ENCODE data around the gene PBX1.

Gene PBX1

DNA sequence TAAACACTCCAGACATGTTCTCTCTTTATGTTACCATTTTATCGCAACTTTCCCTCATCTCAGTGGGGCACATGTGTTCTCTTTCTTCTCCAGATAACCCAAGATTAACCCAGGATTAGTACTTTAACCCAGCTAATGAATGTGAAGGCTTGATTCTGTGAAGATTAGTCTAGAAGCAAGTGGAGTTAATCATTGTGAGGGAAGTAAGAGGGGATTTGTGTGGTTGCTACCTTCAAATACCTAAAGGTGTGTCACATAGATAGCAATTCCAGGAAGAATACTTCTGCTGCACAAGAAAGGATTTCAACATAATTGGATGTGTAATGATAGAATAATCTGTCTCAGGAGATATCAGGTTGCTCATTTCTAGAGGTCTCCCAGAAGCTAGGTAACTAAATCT, 327.1 kb downstream of the PBX1 start:
- DNase-seq (ENCODE audit: low spot score) = no peak
- TF ChIP-seq, protein P1, sequence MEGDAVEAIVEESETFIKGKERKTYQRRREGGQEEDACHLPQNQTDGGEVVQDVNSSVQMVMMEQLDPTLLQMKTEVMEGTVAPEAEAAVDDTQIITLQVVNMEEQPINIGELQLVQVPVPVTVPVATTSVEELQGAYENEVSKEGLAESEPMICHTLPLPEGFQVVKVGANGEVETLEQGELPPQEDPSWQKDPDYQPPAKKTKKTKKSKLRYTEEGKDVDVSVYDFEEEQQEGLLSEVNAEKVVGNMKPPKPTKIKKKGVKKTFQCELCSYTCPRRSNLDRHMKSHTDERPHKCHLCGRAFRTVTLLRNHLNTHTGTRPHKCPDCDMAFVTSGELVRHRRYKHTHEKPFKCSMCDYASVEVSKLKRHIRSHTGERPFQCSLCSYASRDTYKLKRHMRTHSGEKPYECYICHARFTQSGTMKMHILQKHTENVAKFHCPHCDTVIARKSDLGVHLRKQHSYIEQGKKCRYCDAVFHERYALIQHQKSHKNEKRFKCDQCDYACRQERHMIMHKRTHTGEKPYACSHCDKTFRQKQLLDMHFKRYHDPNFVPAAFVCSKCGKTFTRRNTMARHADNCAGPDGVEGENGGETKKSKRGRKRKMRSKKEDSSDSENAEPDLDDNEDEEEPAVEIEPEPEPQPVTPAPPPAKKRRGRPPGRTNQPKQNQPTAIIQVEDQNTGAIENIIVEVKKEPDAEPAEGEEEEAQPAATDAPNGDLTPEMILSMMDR (conservative IDR thresholded peaks at IDR 0.05; ENCODE audit: low read depth) = no peak
- CTCF ChIA-PET = no interaction called here
- POLR2A ChIA-PET (ENCODE audit: low non-redundant PET) = no interaction called here
- H3K27ac ChIP-seq = no peak overlapping the region

GRCh38 chr1:164891615-164892014, 332.6 kb downstream of the PBX1 start:
- no peak for DNase-seq (ENCODE audit: low spot score)
- no peak overlapping the region for H3K27ac ChIP-seq
- TF ChIP-seq, protein P1 (conservative IDR thresholded peaks at IDR 0.05; ENCODE audit: low read depth) = no peak
- POLR2A ChIA-PET (ENCODE audit: low non-redundant PET) = no interaction called here
- CTCF ChIA-PET = interaction anchor here (0.6 kb wide), 3 partner anchors 126 to 763 kb away, joined by 3 read pairs; no protein-coding TSS in a partner anchor

DNA sequence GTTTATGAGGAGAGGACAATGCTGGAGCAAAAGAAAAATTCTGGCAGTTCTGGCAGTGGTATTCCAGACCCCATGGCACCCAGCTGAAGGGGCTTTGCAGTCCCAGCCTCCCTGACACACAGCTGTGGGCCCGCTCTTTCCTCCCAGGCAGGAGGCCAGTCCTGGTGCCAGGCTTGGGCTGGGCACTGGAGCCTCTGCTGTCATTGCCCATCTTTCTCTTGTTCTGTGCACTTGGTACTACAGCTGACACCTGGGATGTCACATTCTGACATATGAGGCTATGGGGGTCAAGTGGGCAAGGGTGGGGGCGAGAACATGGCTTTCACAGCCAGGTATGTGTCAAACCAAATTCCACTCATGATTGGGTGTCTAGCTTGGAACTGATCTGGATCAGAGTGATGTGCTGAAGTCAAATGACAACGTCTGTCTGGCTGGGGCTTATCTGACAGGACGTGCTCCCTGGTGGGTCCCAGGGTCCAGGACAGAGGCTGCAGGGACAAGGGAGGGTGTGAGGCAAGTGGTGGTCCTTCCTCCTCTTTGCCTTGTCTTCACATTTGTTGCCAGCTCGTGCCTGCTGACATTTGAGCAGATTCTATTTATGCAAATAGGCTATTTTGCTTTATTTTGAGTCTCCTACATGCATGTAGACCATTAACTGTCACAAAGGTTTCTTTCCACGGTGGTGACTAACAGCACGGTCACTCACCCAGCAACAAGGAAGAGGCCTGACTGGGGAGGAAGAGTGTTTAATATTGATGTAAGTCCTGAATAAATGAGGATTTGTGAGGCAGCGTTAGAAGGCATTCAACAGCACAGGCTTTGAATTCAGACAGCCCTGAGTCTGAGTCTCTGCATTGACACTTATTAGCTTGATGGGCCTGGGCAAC, 336.3 kb downstream of the PBX1 start:
- ChIA-PET POLR2A (ENCODE audit: low non-redundant PET) (no interaction called here), CTCF (interaction anchor here (0.6 kb wide), 1 partner anchor 178 kb away, joined by 3 read pairs; no protein-coding TSS in a partner anchor)
- TF ChIP-seq, protein P1 (conservative IDR thresholded peaks at IDR 0.05; ENCODE audit: low read depth) = no peak
- no peak for DNase-seq (ENCODE audit: low spot score)
- no peak overlapping the region for H3K27ac ChIP-seq

DNA sequence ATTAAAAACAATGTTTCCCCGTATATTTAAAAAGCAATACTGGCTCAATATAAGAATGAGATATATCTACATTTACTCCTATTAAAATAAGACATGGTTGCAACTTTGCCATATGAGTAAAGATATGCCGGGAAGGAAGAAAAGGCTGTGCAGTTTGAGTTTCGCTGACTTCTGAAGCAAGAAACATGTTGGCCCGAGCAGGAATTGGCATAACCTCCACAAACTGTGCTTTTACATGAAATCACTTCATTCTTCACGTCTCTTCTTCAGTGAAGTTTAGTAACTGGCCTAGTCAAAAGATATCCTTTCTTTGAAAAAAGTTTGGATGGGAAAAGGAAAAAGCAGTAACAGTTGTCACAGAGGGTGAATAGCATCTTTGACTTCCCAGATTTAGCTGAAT, 342.0 kb downstream of the PBX1 start:
- DNase-seq (ENCODE audit: low spot score) = no peak
- POLR2A ChIA-PET (ENCODE audit: low non-redundant PET) = no interaction called here
- TF ChIP-seq, protein P1 (conservative IDR thresholded peaks at IDR 0.05; ENCODE audit: low read depth) = no peak
- no peak overlapping the region for H3K27ac ChIP-seq
- CTCF ChIA-PET = no interaction called here
